ENCODE results near the gene ARNT2.
"Not testable (repeated sequence)": the region's sequence is repeated elsewhere in the genome, so short reads cannot be mapped to it uniquely, and the experiment has no call there.

Gene ARNT2

GRCh38 chr15:80404057-80404760 lies at the start of gene ARNT2:
ARNT2 (plus strand) TSS chr15:80404382; CDS start chr15:80404516, 134 bp downstream.
- peak; percentile 24 for DNase-seq (ENCODE audit: low spot score)

- DNase-seq (ENCODE audit: low spot score) = no peak
These were observed 37.1 kb upstream of the ARNT2 start for GRCh38 chr15:80367094-80367493.

GRCh38 chr15:80367661-80368060 lies 36.5 kb upstream of the ARNT2 start:
- DNase-seq (ENCODE audit: low spot score) = no peak

- DNase-seq (ENCODE audit: low spot score) = no peak
These were observed 32.3 kb upstream of the ARNT2 start for GRCh38 chr15:80371924-80372323.

- DNase-seq (ENCODE audit: low spot score) = no peak
These were observed 29.7 kb upstream of the ARNT2 start for GRCh38 chr15:80374441-80374840.

GRCh38 chr15:80375968-80376891 lies 28.0 kb upstream of the ARNT2 start:
- no peak for DNase-seq (ENCODE audit: low spot score)

DNA sequence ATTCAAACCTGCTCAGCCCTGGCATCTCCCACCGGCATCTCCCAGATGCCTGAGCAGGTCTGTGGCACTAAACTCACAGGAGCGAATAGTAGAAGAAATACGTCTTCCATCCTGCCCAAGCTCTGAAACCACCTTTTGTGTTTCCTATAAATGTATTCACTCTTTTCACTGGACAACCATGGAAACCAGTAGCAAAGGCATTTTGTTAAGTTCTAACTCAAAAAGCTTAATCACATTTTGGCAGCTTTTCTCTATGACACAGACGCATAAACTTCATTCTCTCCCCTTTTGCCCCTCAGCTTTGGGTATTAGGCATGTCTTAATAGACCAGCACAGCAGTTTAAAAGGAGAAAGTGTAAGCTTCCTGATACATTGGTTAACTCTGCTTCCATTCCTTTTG lies 24.5 kb upstream of the ARNT2 start:
- DNase-seq (ENCODE audit: low spot score) = no peak

GRCh38 chr15:80380154-80380553 lies 24.0 kb upstream of the ARNT2 start:
- DNase-seq (ENCODE audit: low spot score) = no peak

DNA sequence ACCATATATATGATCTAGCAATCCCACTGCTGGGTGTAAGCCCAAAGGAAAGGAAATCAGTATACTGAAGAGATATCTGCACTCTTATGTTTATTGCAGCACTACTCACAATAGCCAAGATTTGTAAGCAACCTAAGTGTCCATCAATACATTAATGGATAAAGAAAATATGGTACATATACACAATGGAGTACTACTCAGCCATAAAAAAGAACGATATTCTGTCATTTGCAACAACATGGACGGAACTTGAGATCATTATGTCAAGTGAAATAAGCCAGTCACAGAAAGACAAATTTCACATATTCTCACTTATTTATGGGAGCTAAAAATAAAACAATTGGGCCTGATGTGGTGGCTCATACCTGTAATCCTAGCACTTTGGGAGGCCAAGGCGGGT lies 21.9 kb upstream of the ARNT2 start:
- no peak for DNase-seq (ENCODE audit: low spot score)

DNA sequence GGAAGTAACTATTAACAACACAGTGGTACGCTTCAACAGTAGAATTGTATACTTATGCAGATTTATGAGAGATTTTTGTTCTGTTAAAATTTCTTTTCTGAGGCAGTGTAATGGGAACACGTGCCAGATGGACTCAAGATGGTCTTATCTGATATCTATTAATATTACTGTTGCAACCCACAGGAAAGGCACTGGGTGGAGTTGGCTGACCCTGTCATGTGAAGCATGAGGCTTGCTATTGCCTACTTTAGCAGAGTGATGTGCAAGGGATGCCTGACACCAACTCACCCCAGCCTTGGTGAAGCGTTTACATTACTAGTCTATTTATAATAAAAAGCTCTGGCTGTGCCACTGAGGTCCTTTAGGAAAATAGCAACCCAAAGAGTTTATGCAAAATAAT lies 19.8 kb upstream of the ARNT2 start:
- DNase-seq (ENCODE audit: low spot score) = no peak

- DNase-seq (ENCODE audit: low spot score) = no peak
These were observed 18.0 kb upstream of the ARNT2 start for GRCh38 chr15:80386151-80386550.

DNA sequence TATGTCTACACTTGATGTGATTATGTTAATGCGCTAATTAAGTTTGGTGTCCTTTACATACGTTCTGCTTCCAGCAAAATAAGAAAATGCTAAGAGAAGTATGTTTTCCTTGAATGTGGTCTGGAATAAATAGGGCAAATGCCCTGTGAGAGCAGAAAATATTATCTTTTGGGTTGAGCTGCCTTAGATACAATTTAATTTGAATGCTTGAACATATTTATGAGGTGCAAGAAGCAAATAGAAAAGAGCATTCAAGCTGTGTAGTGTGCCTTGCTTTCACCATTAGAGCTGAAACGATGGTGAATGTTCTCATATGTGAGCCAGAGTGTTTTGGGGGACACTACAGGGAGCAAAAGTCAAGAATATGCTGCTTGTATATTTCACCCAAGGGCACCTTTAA lies 15.9 kb upstream of the ARNT2 start:
- DNase-seq (ENCODE audit: low spot score) = no peak

GRCh38 chr15:80389370-80389769 lies 14.8 kb upstream of the ARNT2 start:
- DNase-seq (ENCODE audit: low spot score) = no peak

- DNase-seq (ENCODE audit: low spot score) = not testable (repeated sequence)
These were observed 13.2 kb upstream of the ARNT2 start for GRCh38 chr15:80390942-80391341.

GRCh38 chr15:80395616-80396015 lies 8.6 kb upstream of the ARNT2 start:
- DNase-seq (ENCODE audit: low spot score) = no peak

DNA sequence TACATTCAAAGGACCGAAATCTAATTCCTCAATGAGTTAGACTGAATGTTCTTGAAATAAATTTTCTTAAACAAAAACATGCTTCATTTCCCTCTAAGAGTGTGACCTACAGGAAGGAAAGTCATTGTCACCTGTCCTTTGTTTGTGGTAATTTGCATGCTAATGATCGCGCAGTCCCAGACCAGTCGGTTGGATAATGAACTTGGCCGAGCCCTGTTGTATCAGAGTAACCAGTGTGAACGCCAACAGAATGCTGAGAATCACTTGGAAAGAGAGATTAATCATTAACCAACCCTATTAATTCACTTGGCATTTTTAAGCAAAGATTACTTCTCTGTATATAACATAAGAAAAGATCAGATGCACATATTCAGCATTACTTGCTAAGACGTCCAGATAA lies 8.1 kb upstream of the ARNT2 start:
- DNase-seq (ENCODE audit: low spot score) = no peak

- no peak for DNase-seq (ENCODE audit: low spot score)
These were observed 4.7 kb upstream of the ARNT2 start for GRCh38 chr15:80399508-80399907.

- no peak for DNase-seq (ENCODE audit: low spot score)
These were observed 2.7 kb upstream of the ARNT2 start for GRCh38 chr15:80401456-80401855.

DNA sequence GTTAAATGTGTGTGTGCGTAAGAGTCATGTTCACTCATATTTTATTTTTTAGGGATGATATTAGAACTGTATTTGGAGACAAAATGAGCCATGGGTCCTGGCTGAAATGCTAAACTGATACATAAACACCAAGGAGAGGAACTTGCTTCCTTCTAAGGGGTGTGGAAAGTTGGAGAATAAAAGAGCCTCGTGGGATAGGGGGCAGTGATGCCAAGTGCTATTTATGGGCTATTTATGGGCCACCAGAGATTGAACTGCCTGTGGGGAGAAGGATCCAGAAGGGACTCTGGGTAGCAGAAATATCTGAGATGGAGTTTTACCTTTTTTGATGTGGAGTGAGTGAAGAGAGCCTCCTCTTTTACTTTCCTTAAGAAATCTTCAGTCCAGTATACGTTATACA lies 1.8 kb upstream of the ARNT2 start:
- DNase-seq (ENCODE audit: low spot score) = no peak

DNA sequence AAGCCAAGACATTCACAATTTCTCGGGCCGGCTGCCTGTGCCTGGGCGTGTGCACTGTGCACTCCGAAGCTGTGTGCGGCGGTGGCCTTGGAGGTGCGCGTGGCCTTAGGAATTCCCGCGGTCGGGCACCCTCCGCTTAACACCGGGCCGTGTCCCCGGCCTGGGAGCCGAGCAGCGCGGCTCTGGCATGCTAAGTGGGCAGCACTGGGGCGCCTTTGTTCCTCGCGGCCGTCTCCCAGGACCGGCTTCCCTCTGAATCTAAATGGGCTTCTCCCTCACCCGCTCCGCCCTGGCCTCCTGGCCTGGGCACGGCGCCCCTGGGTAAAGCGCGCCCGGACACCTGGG lies 498 bp upstream of the ARNT2 start:
- DNase-seq (ENCODE audit: low spot score) = no peak

GRCh38 chr15:80404761-80405553 lies 775 bp downstream of the ARNT2 start:
- DNase-seq (ENCODE audit: low spot score) = peak; percentile 23

DNA sequence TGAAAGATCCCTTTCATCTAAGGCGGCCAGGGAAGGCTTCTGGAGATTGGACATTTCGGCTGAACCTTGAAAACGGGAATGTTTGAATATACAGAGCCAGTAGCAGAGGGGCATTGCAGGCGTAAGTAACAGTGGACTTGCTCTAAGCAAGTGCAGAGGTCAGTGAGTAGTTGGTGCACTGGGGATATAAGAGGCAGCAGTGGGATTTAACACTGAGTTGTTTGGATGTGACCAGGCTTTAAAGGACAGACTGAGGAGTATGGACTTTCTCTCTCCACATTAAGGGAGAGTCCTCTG lies 1.3 kb downstream of the ARNT2 start:
- DNase-seq (ENCODE audit: low spot score) = no peak

DNA sequence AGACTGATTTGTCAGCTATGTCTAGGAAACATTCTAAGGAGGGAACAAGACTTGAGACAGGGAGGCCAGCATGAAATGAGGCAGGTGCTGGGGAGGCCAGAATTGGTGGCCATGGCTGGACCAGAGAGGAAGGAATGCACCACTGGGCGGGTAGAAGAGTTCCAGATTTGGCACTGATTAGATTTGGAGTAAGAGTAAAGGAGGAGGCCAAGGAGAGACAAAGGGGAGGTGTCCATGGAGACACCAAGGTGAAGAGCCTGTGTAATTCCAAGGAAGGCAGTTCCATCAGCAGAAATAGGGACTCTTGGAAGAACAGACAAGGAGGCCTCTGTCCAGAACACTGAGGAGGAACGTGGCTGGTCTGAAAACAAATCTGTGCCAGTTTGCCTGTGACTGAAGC lies 1.8 kb downstream of the ARNT2 start:
- DNase-seq (ENCODE audit: low spot score) = no peak

Data from hepatic stellate cell (primary cell).